ENCODE measurements around the gene KRT6B. TPM values are rescaled to one million over a fixed set of nuclear protein-coding genes. Genes with fewer than 3 reads are reported as not detected.

KRT6B gene
- total RNA-seq, 2 donors from 2014 or later, result not detected

GRCh38 chr12:52399756-52400155, 52.2 kb downstream of the KRT6B start:
- no peak for DNase-seq
- no peak for ATAC-seq
- intact Hi-C loops (cut with DNase I), result no loop called here

- ATAC-seq (no peak), DNase-seq (no peak)
- intact Hi-C loops (cut with DNase I), result no loop called here
Observed at GRCh38 chr12:52398176-52398575, 53.8 kb downstream of the KRT6B start.

- DNase-seq, result no peak
- intact Hi-C loops (cut with DNase I), result no loop called here
- ATAC-seq, result no peak
Observed at GRCh38 chr12:52396656-52397055, 55.3 kb downstream of the KRT6B start.

Other genes with a start within 250 kb of the KRT6B start
- gene KRT7, start 218.9 kb downstream of the KRT6B start, total RNA-seq, result 10 to 100 TPM in 1 of 2 donors, 1 to 10 TPM in 1; 1.0 to 34.3 TPM
- gene KRT86, start 177.5 kb downstream of the KRT6B start, total RNA-seq, result not detected
- gene KRT81, start 160.6 kb downstream of the KRT6B start, total RNA-seq, result not detected
- not detected for gene KRT83, start 130.7 kb downstream of the KRT6B start, total RNA-seq
- not detected for gene KRT85, start 84.7 kb downstream of the KRT6B start, total RNA-seq
- not detected for gene KRT84, start 66.5 kb downstream of the KRT6B start, total RNA-seq
- not detected for gene KRT82, start 45.8 kb downstream of the KRT6B start, total RNA-seq
- gene KRT75, start 17.8 kb downstream of the KRT6B start, total RNA-seq, result not detected
- gene KRT6C, start 21.7 kb upstream of the KRT6B start, total RNA-seq, result not detected
- gene KRT6A, start 41.1 kb upstream of the KRT6B start, total RNA-seq, result 1 to 10 TPM in 1 of 2 donors, under 1 TPM in 1; 0.24 to 1.2 TPM
- gene KRT5, start 68.2 kb upstream of the KRT6B start, total RNA-seq, result 1 to 10 TPM; 1.2 to 4.6 TPM
- not detected for gene KRT71, start 101.0 kb upstream of the KRT6B start, total RNA-seq
- not detected for gene KRT74, start 121.7 kb upstream of the KRT6B start, total RNA-seq
- not detected for gene KRT72, start 149.3 kb upstream of the KRT6B start, total RNA-seq
- not detected for gene KRT73, start 166.4 kb upstream of the KRT6B start, total RNA-seq
- not detected for gene KRT2, start 200.1 kb upstream of the KRT6B start, total RNA-seq
- gene KRT1, start 228.3 kb upstream of the KRT6B start, total RNA-seq, result under 1 TPM in 1 of 2 donors, not detected in 1; 0.18 TPM